IMR-90 (cell line): ENCODE data around the gene DCC. TPM values are rescaled to one million over a fixed set of nuclear protein-coding genes. Genes with fewer than 3 reads are reported as not detected.

Source experiments
- ATAC-seq: fragments of 200-7000 bp; cut with Tn5 transposase; 2 replicates; pipeline ENCODE4 v1.9.1; 2020; ENCODE audit warnings: low read depth, mild to moderate bottlenecking, moderate library complexity
- BruUV-seq: library from RNA; stranded (reverse); fragments of 400-500 nt; replicated peaks from 2 replicates; lab custom pipeline; 2021; lab: Mats Ljungman, UMichigan
- CTCF ChIA-PET: fragments of 300-600 bp; formaldehyde crosslinking; extraction: SDS; loops from one replicate; lab custom pipeline; 2021; ENCODE audit warnings: antibody characterized with exemption; lab: Yijun Ruan, JAX
- POLR2A ChIA-PET: fragments of 300-600 bp; sonication (Branson Sonifier 250); formaldehyde crosslinking; loops from one replicate; lab custom pipeline; 2022; ENCODE audit warnings: antibody characterized with exemption; ENCODE audit not compliant: unreplicated experiment; lab: Charles Lee
- DNase-seq: peaks from one replicate; pipeline ENCODE4 v3.0.0; 2013
- H2AFZ ChIP-seq: replicated peaks from 2 replicates; pipeline ENCODE3; 2013; ENCODE audit warnings: low read length, mild to moderate bottlenecking; ENCODE audit not compliant: poor library complexity
- H2AK5ac ChIP-seq: 2 replicates; pipeline ENCODE4 v1.6.1; 2013; ENCODE audit warnings: low read depth, low read length, inconsistent platforms
- H2AK9ac ChIP-seq: replicated peaks from 2 replicates; pipeline ENCODE3; 2013; ENCODE audit warnings: mild to moderate bottlenecking, low read depth, low read length, moderate library complexity; ENCODE audit not compliant: poor library complexity
- H2BK120ac ChIP-seq: 2 replicates; pipeline ENCODE4 v1.6.1; 2013; ENCODE audit warnings: low read depth, low read length, inconsistent platforms
- H2BK15ac ChIP-seq: 3 replicates; pipeline ENCODE4 v1.6.1; 2013; ENCODE audit warnings: low read depth, low read length, inconsistent platforms
- H2BK20ac ChIP-seq: 2 replicates; pipeline ENCODE4 v1.6.1; 2013; ENCODE audit warnings: low read depth, mild to moderate bottlenecking, inconsistent platforms, low read length, moderate library complexity
- H2BK5ac ChIP-seq: 2 replicates; pipeline ENCODE4 v1.6.1; 2013; ENCODE audit warnings: mild to moderate bottlenecking, low read depth, low read length, inconsistent platforms; ENCODE audit not compliant: poor library complexity, severe bottlenecking
- H3K14ac ChIP-seq: replicated peaks from 2 replicates; pipeline ENCODE4 v1.6.1; 2013; ENCODE audit warnings: low read depth, low read length, inconsistent platforms
- H3K18ac ChIP-seq: 2 replicates; pipeline ENCODE4 v1.6.1; 2013; ENCODE audit warnings: low read depth, low read length, control low read depth
- H3K23ac ChIP-seq: 2 replicates; pipeline ENCODE4 v1.6.1; 2013; ENCODE audit warnings: low read depth, low read length, inconsistent platforms
- H3K27ac ChIP-seq: 2 replicates; pipeline ENCODE4 v1.5.1; 2013; ENCODE audit warnings: mild to moderate bottlenecking, control low read depth, low read length; ENCODE audit not compliant: insufficient read depth
- H3K27me3 ChIP-seq: 2 replicates; pipeline ENCODE4 v1.6.1; 2013; ENCODE audit warnings: low read length; ENCODE audit not compliant: control insufficient read depth, insufficient read depth
- H3K36me3 ChIP-seq: 2 replicates; pipeline ENCODE4 v1.6.1; 2013; ENCODE audit warnings: low read length, mixed read lengths; ENCODE audit not compliant: control insufficient read depth, insufficient read depth
- H3K4ac ChIP-seq: 2 replicates; pipeline ENCODE4 v1.6.1; 2013; ENCODE audit warnings: low read depth, low read length, inconsistent platforms
- H3K4me1 ChIP-seq: 2 replicates; pipeline ENCODE4 v1.6.1; 2013; ENCODE audit warnings: low read length, mixed read lengths; ENCODE audit not compliant: control insufficient read depth, insufficient read depth
- H3K4me2 ChIP-seq: 2 replicates; pipeline ENCODE4 v1.6.1; 2013; ENCODE audit warnings: low read depth, mild to moderate bottlenecking, control low read depth, low read length, moderate library complexity
- H3K4me3 ChIP-seq: 2 replicates; pipeline ENCODE4 v1.5.1; 2013; ENCODE audit warnings: low read depth, mild to moderate bottlenecking, control low read depth, low read length, moderate library complexity; ENCODE audit not compliant: insufficient read depth
- H3K56ac ChIP-seq: 2 replicates; pipeline ENCODE4 v1.6.1; 2013; ENCODE audit warnings: low read length, inconsistent platforms; ENCODE audit not compliant: insufficient read depth; ENCODE audit errors: extremely low read depth
- H3K79me1 ChIP-seq, 2 experiments: 2 replicates each; pipeline ENCODE4 v1.6.1; 2013; ENCODE audit warnings: low read length in 2 of 2, inconsistent platforms in 1 of 2, low read depth in 1 of 2
- H3K9ac ChIP-seq: 2 replicates; pipeline ENCODE4 v1.6.1; 2013; ENCODE audit warnings: low read depth, low read length, control low read depth
- H3K9me1 ChIP-seq: 2 replicates; pipeline ENCODE4 v1.6.1; 2013; ENCODE audit warnings: low read length, inconsistent platforms; ENCODE audit not compliant: insufficient read depth
- H3K9me3 ChIP-seq: 2 replicates; pipeline ENCODE4 v1.6.1; 2013; ENCODE audit warnings: low read length; ENCODE audit not compliant: control insufficient read depth, insufficient read depth
- H4K20me1 ChIP-seq: 2 replicates; pipeline ENCODE4 v1.6.1; 2013; ENCODE audit warnings: low read length, inconsistent platforms; ENCODE audit not compliant: insufficient read depth
- H4K5ac ChIP-seq: 2 replicates; pipeline ENCODE4 v1.6.1; 2013; ENCODE audit warnings: mild to moderate bottlenecking, low read depth, low read length, control low read depth
- H4K8ac ChIP-seq, 2 experiments: 2 replicates each; pipeline ENCODE4 v1.6.1; 2013; ENCODE audit warnings: low read depth in 2 of 2, low read length in 2 of 2, control low read depth in 1 of 2, inconsistent platforms in 1 of 2
- H4K91ac ChIP-seq: 2 replicates; pipeline ENCODE4 v1.6.1; 2013; ENCODE audit warnings: low read depth, low read length, inconsistent platforms; ENCODE audit not compliant: insufficient read depth
- CEBPB ChIP-seq: IDR thresholded peaks from 2 replicates; pipeline ENCODE4 v1.6.1; 2012; ENCODE audit warnings: low read depth, low read length, improper control_type of control experiment
- CHD1 ChIP-seq: IDR thresholded peaks from 2 replicates; pipeline ENCODE4 v1.6.1; 2012; ENCODE audit warnings: low read depth, low read length, improper control_type of control experiment
- CTCF ChIP-seq: conservative IDR thresholded peaks from 2 replicates; pipeline ENCODE4 v1.5.1; 2012; ENCODE audit warnings: mild to moderate bottlenecking, low read depth, low read length, improper control_type of control experiment
- ELK1 ChIP-seq: fragments of 150-350 bp; IDR thresholded peaks from 2 replicates; pipeline ENCODE4 v1.6.1; 2016; ENCODE audit warnings: low read depth, mild to moderate bottlenecking, low read length, moderate library complexity, borderline replicate concordance
- FOS ChIP-seq: fragments of 150-350 bp; IDR thresholded peaks from 2 replicates; pipeline ENCODE4 v1.6.1; 2016; ENCODE audit warnings: low read depth, low read length
- POLR2A ChIP-seq: IDR thresholded peaks from 2 replicates; pipeline ENCODE4 v1.6.1; 2012; ENCODE audit warnings: mild to moderate bottlenecking, low read depth, low read length
- WGBS, 2 experiments: methylation state at CpG; one replicate each; pipeline versions ENCODE4 v1.1.5 to v1.1.7; 2013; ENCODE audit warnings: missing lambda C conversion rate in 2 of 2; ENCODE audit not compliant: insufficient read length in 1 of 2; ENCODE audit errors: extremely low coverage in 2 of 2; 5-methylcytosine and 5-hydroxymethylcytosine counted together
- dilution Hi-C: fragments of 300-500 bp; cut with HindIII; formaldehyde crosslinking; loops from one replicate; pipeline ENCODE4 v1.14.3; 2018; ENCODE audit warnings: low sequenced_read_pairs; ENCODE audit not compliant: unreplicated experiment
- in situ Hi-C: fragments of 300-500 bp; cut with MboI; formaldehyde crosslinking; loops from 3 replicates; pipeline ENCODE4 v1.14.3; 2019; ENCODE audit warnings: low sequenced_read_pairs, inconsistent platforms, mixed read lengths
- intact Hi-C: fragments of 100-400 bp; cut with micrococcal nuclease; formaldehyde crosslinking; loops from 2 replicates; pipeline ENCODE4 v1.10.0; 2022
- polyA plus RNA-seq, 3 experiments: library from polyadenylated mRNA; depleted of rRNA; stranded (reverse); fragments of >200 nt; gene quantifications; 2 replicates each; pipeline ENCODE4 v1.2.3, GENCODE V29; 2012; ENCODE audit warnings: low replicate concordance in 1 of 3
- total RNA-seq: library from RNA; depleted of rRNA; stranded (reverse); fragments of >200 nt; gene quantifications from 2 replicates; pipeline ENCODE4 v1.2.3, GENCODE V29; 2012
- TF ChIP-seq, protein P1 (sequence below): fragments of 150-350 bp; IDR thresholded peaks from 2 replicates; pipeline ENCODE4 v1.6.1; 2017; ENCODE audit warnings: mild to moderate bottlenecking, antibody characterized with exemption, low read length, low read depth

Gene DCC
- total and polyA plus RNA-seq, 2 of the 4 experiments (the other 2 are of a cell fraction) = 0.31 to 0.54 TPM

GRCh38 chr18:52813635-52814416 lies 473.8 kb downstream of the DCC start:
- no peak overlapping the region for H3K18ac ChIP-seq
- no peak overlapping the region for H3K4me3 ChIP-seq
- H2AK5ac ChIP-seq = no peak overlapping the region
- H3K4me1 ChIP-seq = no peaks in the 10 kb centered on the region
- no peak overlapping the region for H2BK20ac ChIP-seq
- no peak overlapping the region for H3K9ac ChIP-seq
- H2BK120ac ChIP-seq = no peak overlapping the region
- H3K79me1 ChIP-seq = no peaks in the 10 kb centered on the region
- H3K56ac ChIP-seq = no peak overlapping the region
- H2BK15ac ChIP-seq = no peak overlapping the region
- H2AFZ ChIP-seq = no peak overlapping the region
- H3K9me3 ChIP-seq = peaks cover 20% of the 10 kb centered on the region
- no peak overlapping the region for H2AK9ac ChIP-seq
- dilution Hi-C loops = no loop called here
- no peak overlapping the region for H4K5ac ChIP-seq
- no peaks in the 10 kb centered on the region for H4K20me1 ChIP-seq
- in situ Hi-C loops = no loop called here
- no peak overlapping the region for H3K27ac ChIP-seq
- no peak overlapping the region for H2BK5ac ChIP-seq
- no peaks in the 10 kb centered on the region for H3K36me3 ChIP-seq
- no peak for DNase-seq
- TF ChIP-seq, protein P1, sequence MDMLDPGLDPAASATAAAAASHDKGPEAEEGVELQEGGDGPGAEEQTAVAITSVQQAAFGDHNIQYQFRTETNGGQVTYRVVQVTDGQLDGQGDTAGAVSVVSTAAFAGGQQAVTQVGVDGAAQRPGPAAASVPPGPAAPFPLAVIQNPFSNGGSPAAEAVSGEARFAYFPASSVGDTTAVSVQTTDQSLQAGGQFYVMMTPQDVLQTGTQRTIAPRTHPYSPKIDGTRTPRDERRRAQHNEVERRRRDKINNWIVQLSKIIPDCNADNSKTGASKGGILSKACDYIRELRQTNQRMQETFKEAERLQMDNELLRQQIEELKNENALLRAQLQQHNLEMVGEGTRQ = no peak
- no peak for TF ChIP-seq CHD1
- TF ChIP-seq CEBPB = no peak
- no peak for TF ChIP-seq POLR2A
- no peak for TF ChIP-seq ELK1
- TF ChIP-seq CTCF = no peak
- TF ChIP-seq FOS = no peak
- no peak overlapping the region for H3K23ac ChIP-seq
- no peaks in the 10 kb centered on the region for H3K9me1 ChIP-seq
- no peak overlapping the region for H3K4ac ChIP-seq
- ChIA-PET CTCF (no interaction called here), POLR2A (no interaction called here)
- WGBS, 2 experiments = no CpG with 5 or more reads among the region's 1 CpG
- no peak overlapping the region for H4K8ac ChIP-seq
- no peak overlapping the region for H3K4me2 ChIP-seq
- no TSS peak for BruUV-seq
- no peaks in the 10 kb centered on the region for H3K27me3 ChIP-seq
- ATAC-seq = no peak
- H4K91ac ChIP-seq = no peak overlapping the region
- intact Hi-C loops = no loop called here
- H3K14ac ChIP-seq = no peak overlapping the region
